AG10803 (cell line): ENCODE results near the gene NAA35.

ENCODE experiments used
- DNase-seq: peaks from one replicate; pipeline ENCODE4 v3.0.0; 2010; ENCODE audit warnings: low read depth
- H3K4me3 ChIP-seq: 2 replicates; pipeline ENCODE4 v1.5.1; 2011; ENCODE audit warnings: mild to moderate bottlenecking, low read length, control low read depth
- CTCF ChIP-seq: conservative IDR thresholded peaks from 2 replicates; pipeline ENCODE4 v1.5.1; 2011; ENCODE audit warnings: mild to moderate bottlenecking, low read length, control low read depth, inconsistent platforms

NAA35 gene

DNA sequence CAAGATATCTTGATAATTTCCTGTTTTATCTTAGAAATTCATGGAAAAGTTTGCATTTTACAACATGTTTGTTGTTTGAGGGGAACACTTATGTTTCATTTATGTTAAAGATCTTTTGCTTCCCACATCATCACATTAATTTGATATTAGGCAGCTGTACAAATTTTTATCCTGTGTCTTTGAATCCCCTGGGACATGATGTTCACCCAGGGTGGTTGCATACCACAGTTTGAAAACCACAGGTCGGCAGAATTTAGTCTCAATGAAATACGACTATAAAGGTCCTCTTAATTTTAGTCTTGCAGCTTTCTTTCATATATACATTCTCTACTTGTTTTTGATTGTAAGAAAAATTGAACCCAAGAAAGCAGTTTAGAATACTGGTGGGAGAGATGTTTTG, 3.7 kb downstream of the NAA35 start:
- TF ChIP-seq CTCF, result no peak
- no peak overlapping the region for H3K4me3 ChIP-seq
- DNase-seq, result no peak

DNA sequence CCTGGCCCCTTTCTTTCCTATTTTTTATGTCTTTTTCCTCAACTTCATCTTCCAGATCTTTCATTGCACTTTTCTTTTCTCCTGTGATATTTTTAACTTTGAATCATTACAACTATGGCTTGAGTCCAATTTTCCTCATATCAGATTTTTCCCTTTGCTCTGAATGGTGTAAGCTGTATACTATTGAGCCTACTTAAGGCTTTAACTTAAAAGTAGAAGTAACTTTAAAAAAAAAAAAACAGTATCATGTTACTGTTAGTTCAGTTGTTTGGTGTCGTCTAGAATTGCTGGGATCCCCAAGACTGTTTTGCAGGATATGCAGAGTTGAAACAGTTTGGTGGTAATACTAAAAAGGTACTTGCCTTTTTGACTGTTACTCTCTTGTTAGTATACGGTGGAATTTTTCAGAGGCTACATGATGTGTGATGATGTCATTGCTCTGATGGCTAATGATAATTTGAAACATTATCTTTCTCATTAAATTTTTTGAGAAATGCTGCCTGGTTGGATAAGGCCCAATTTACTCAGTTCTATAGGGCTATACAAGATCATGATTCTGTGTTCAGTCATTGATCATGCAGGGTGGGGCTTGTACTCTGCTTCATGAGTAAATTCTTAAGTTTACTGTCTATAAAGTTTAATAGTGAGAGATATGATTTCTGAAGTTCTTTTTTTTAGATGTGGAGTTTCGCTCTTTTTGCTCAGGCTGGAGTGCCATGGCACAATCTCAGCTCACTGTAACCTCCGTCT, 8.8 kb downstream of the NAA35 start:
- no peak for DNase-seq
- H3K4me3 ChIP-seq, result no peak overlapping the region
- no peak for TF ChIP-seq CTCF

DNA sequence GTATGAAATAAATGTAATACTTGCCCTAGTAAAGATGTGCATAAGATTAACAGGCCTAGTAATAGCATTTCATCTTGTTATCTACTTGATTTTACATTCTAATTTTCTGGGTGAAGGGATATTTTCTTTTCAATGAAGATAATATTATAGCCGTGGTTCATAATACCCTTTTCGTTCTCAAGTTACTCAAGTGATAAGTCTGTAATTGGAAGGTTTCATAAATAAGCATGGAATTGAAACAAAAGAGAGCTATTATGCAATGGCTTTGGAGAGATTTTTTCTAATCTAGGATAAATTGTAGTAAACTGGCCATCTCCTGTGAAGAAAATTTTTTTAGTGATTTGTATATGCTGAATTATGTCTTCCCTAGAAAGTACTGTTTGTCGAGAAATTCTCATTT, 19.0 kb downstream of the NAA35 start:
- no peak overlapping the region for H3K4me3 ChIP-seq
- no peak for TF ChIP-seq CTCF
- no peak for DNase-seq

DNA sequence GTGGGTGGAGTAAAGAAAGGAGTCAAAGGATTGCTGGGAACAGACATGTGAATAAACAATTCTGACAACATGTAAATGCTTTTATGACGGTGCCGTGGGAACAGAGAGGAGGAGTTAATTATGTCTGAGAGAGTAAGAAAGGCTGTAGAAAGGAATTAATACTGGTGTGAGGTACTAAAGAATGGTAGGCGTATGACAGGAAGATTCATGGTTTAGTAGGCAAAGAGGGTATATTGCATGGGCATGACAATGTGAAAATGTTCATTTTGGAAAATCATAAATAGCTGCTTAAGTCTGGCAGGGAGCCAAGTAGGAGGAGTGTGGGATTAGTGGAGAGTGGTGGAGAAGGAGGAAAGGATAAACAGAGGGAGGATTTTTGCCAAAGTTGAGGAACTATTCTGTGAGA, 19.7 kb downstream of the NAA35 start:
- H3K4me3 ChIP-seq, result no peak overlapping the region
- no peak for DNase-seq
- no peak for TF ChIP-seq CTCF

DNA sequence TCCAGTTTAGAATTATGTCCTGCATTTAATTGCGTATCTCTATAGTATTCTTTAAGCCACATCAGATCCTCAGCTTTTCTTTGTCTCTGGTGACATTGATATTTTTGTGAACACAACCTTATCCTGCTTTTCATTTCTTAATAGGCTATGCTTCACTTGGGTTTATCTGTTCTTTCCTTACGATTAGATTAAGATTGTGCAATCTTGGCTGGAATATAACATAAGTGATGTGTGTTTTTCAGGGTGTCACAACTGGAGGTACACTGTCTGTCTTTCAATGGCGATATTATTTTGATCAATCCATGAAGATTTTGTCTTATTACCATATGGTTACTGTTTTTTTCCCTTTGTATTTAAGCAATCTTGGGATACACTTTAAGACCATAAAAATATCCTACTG, 23.6 kb downstream of the NAA35 start:
- no peak for DNase-seq
- H3K4me3 ChIP-seq, result no peak overlapping the region
- no peak for TF ChIP-seq CTCF

DNA sequence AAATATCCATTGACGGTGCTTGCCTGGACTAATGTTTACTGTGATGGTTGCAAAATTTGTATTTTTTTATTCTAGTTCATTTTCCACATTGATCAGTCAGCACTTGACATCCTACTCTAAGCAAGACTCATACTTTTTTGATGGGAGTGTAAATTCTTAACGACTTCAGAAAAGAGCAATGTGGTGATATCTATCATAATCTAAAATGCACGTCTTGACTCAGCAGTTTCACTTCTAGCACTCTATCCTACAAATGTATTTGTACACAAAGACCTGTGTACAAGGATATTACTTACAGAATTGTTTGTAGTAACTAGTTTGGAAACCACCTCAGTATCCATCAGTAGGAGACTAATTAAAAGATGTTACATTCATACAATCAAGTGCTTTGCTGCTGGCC, 24.0 kb downstream of the NAA35 start:
- no peak overlapping the region for H3K4me3 ChIP-seq
- DNase-seq, result no peak
- no peak for TF ChIP-seq CTCF

GRCh38 chr9:85969727-85970126, 28.8 kb downstream of the NAA35 start:
- no peak overlapping the region for H3K4me3 ChIP-seq
- no peak for TF ChIP-seq CTCF
- DNase-seq, result no peak
